SK-N-DZ (cell line): Measurements from ENCODE around the gene SLC25A42.

ENCODE experiments used
- DNase-seq: peaks from one replicate; pipeline ENCODE4 v3.0.0-alpha.2; 2015; ENCODE audit warnings: low spot score

Gene SLC25A42

GRCh38 chr19:19160461-19161035 is 96.8 kb downstream of the SLC25A42 start:
- no peak for DNase-seq

DNA sequence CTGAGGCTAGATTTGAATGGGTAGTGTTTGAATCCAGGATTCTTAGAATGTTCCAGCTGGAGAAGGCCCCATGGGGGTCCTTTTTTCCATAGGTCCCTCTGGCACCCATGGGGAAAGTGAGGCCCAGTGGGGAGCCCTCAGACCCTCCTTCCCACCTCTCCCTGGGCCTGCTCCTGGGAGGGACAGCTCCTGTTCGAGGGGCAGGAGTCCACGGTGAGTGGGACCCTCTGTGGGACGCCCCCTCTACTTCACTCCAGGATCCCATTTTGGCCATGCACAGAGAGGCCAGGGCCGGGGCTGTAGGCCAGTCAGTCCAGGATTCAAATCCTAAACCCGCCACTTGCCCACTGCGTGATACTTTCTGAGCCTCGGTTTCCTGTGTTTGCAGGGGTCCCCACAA is 98.7 kb downstream of the SLC25A42 start:
- no peak for DNase-seq
